Keratinocyte (primary cell): ENCODE results near the gene VILL. TPM values are rescaled to one million over a fixed set of nuclear protein-coding genes. Genes with fewer than 3 reads are reported as not detected.

ENCODE experiments used
- DNase-seq: peaks from one replicate; pipeline ENCODE4 v3.0.0-alpha.2; 2011; ENCODE audit warnings: low read depth, missing footprints, low spot score
- FAIRE-seq: peaks from 2 replicates; lab custom pipeline; 2011; peaks lifted over from hg19 to GRCh38; lab: Jason Lieb, UNC
- H2AFZ ChIP-seq: 2 replicates; pipeline ENCODE4 v1.6.0; 2012; ENCODE audit warnings: low read length, control low read depth, inconsistent platforms; ENCODE audit not compliant: control insufficient read depth
- H3K27ac ChIP-seq: 2 replicates; pipeline ENCODE4 v1.5.1; 2011; ENCODE audit warnings: low read length; ENCODE audit not compliant: control insufficient read depth, insufficient read depth
- H3K27me3 ChIP-seq: 3 replicates; pipeline ENCODE4 v1.6.0; 2011; ENCODE audit warnings: low read length; ENCODE audit not compliant: control insufficient read depth, insufficient read depth; ENCODE audit errors: extremely low read depth
- H3K36me3 ChIP-seq, 2 experiments: 2 replicates in 1 of 2; 3 replicates in 1 of 2; pipeline ENCODE4 v1.5.1; 2011; ENCODE audit warnings: low read length in 2 of 2, mild to moderate bottlenecking in 1 of 2; ENCODE audit not compliant: control insufficient read depth in 2 of 2, insufficient read depth in 2 of 2; ENCODE audit errors: extremely low read depth in 1 of 2
- H3K4me1 ChIP-seq: 3 replicates; pipeline ENCODE4 v1.5.1; 2011; ENCODE audit warnings: low read length; ENCODE audit not compliant: control insufficient read depth, insufficient read depth; ENCODE audit errors: extremely low read depth
- H3K4me2 ChIP-seq: 3 replicates; pipeline ENCODE4 v1.6.0; 2011; ENCODE audit warnings: low read depth, low read length; ENCODE audit not compliant: control insufficient read depth, insufficient read depth; ENCODE audit errors: extremely low read depth
- H3K4me3 ChIP-seq, 3 experiments: fragments of 200-600 bp in 1 of 3; sonication (generic) in 1 of 3; 2 replicates in 2 of 3; 3 replicates in 1 of 3; pipeline ENCODE4 v1.5.1; 2011 to 2016; ENCODE audit warnings: low read length in 3 of 3, mild to moderate bottlenecking in 3 of 3, control low read depth in 2 of 3, inconsistent platforms in 1 of 3, low read depth in 1 of 3, mixed read lengths in 1 of 3, mixed run types in 1 of 3, moderate library complexity in 1 of 3; ENCODE audit not compliant: control insufficient read depth in 2 of 3, insufficient read depth in 2 of 3; ENCODE audit errors: extremely low read depth in 1 of 3
- H3K79me2 ChIP-seq: 2 replicates; pipeline ENCODE4 v1.6.0; 2012; ENCODE audit warnings: low read length; ENCODE audit not compliant: control insufficient read depth, insufficient read depth
- H3K9ac ChIP-seq: 3 replicates; pipeline ENCODE4 v1.6.0; 2011; ENCODE audit warnings: low read length; ENCODE audit not compliant: control insufficient read depth, insufficient read depth; ENCODE audit errors: extremely low read depth
- H3K9me1 ChIP-seq: 3 replicates; pipeline ENCODE4 v1.6.0; 2011; ENCODE audit warnings: low read length; ENCODE audit not compliant: control insufficient read depth, insufficient read depth; ENCODE audit errors: extremely low read depth
- H3K9me3 ChIP-seq: 2 replicates; pipeline ENCODE4 v1.5.1; 2012; ENCODE audit warnings: low read depth, low read length; ENCODE audit not compliant: control insufficient read depth
- H4K20me1 ChIP-seq: 3 replicates; pipeline ENCODE4 v1.6.0; 2011; ENCODE audit warnings: low read length; ENCODE audit not compliant: control insufficient read depth, insufficient read depth; ENCODE audit errors: extremely low read depth
- EZH2 ChIP-seq: IDR thresholded peaks from one replicate; pipeline ENCODE4 v1.6.1; 2012; ENCODE audit warnings: inconsistent platforms, mild to moderate bottlenecking, low read length, moderate library complexity
- dilution Hi-C: fragments of 300-500 bp; cut with MboI; formaldehyde crosslinking; loops from one replicate; pipeline ENCODE4 v1.7.0; 2020; ENCODE audit warnings: low sequenced_read_pairs; ENCODE audit not compliant: extremely low pct_ligation_motif_present
- polyA plus RNA-seq, 5 experiments: library from polyadenylated mRNA; depleted of rRNA in 3 of 5; stranded (reverse) in 3 of 5; stranded (forward) in 1 of 5; unstranded in 1 of 5; fragments of >200 nt; gene quantifications; 1 replicate in 1 of 5; 2 replicates in 3 of 5; 3 replicates in 1 of 5; pipeline versions ENCODE4 v1.2.1 to v1.2.3, GENCODE V29; 2011 to 2012; ENCODE audit warnings: missing spikeins in 2 of 5, low read depth in 1 of 5, low replicate concordance in 1 of 5
- TF ChIP-seq, protein P1 (sequence below), 3 experiments: IDR thresholded peaks in 1 of 3; conservative IDR thresholded peaks in 1 of 3; optimal IDR thresholded peaks in 1 of 3; 2 replicates in 2 of 3; 3 replicates in 1 of 3; pipeline versions ENCODE3 to v1.5.1; 2011; ENCODE audit warnings: low read length in 3 of 3, mild to moderate bottlenecking in 3 of 3, moderate library complexity in 2 of 3, control low read depth in 1 of 3, inconsistent platforms in 1 of 3; ENCODE audit not compliant: insufficient read depth in 2 of 3; ENCODE audit errors: extremely low read depth in 1 of 3

The VILL gene
- polyA plus RNA-seq, 1 donor (not counting 4 experiments of a cell fraction or from before 2014, with no cell fraction given), result 2.1 TPM

DNA sequence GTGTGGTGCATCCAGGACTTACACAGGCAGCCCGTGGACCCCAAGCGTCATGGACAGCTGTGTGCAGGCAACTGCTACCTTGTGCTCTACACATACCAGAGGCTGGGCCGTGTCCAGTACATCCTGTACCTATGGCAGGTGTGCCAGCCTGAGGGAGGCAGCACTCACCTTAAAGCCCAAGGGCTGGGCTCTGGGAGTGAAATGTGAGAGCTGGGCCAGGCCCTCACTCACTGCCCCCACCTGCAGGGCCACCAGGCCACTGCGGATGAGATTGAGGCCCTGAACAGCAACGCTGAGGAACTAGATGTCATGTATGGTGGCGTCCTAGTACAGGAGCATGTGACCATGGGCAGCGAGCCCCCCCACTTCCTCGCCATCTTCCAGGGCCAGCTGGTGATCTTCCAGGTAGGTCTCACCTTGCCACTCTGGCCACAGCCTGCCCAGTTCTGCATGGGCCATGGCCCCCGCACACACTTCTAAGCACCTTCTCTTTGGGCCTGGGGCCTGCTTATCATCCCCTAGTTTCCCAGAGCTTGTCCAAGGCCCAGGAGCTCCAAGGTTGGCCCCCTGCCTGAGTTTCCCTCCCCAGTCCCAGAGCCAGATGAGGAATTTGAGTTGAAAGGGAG, 11.0 kb downstream of the VILL start:
- Histone ChIP-seq H3K9me3 (no peaks in the 10 kb centered on the region), H3K36me3 (peaks cover 4 to 6% of the 10 kb centered on the region in 2 experiments), H3K27me3 (no peaks in the 10 kb centered on the region), H3K79me2 (no peaks in the 10 kb centered on the region), H2AFZ (no peak overlapping the region), H3K9ac (no peak overlapping the region), H3K4me2 (no peak overlapping the region), H4K20me1 (no peaks in the 10 kb centered on the region), H3K27ac (no peak overlapping the region), H3K4me3 (no peak overlapping the region), H3K4me1 (peaks cover 15% of the 10 kb centered on the region), H3K9me1 (no peaks in the 10 kb centered on the region)
- no peak for DNase-seq
- dilution Hi-C loops, result no loop called here
- no peak for FAIRE-seq
- TF ChIP-seq, protein P1, sequence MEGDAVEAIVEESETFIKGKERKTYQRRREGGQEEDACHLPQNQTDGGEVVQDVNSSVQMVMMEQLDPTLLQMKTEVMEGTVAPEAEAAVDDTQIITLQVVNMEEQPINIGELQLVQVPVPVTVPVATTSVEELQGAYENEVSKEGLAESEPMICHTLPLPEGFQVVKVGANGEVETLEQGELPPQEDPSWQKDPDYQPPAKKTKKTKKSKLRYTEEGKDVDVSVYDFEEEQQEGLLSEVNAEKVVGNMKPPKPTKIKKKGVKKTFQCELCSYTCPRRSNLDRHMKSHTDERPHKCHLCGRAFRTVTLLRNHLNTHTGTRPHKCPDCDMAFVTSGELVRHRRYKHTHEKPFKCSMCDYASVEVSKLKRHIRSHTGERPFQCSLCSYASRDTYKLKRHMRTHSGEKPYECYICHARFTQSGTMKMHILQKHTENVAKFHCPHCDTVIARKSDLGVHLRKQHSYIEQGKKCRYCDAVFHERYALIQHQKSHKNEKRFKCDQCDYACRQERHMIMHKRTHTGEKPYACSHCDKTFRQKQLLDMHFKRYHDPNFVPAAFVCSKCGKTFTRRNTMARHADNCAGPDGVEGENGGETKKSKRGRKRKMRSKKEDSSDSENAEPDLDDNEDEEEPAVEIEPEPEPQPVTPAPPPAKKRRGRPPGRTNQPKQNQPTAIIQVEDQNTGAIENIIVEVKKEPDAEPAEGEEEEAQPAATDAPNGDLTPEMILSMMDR (optimal IDR thresholded peaks at IDR 0.05 in 1 of 3, IDR thresholded peaks at IDR 0.05 in 1 of 3, conservative IDR thresholded peaks at IDR 0.05 in 1 of 3; ENCODE audit: extremely low read depth in 1 of 3, insufficient read depth in 2 of 3, low read length in 3 of 3), result peak in 2 of 3 experiments; percentile 33 to 36
- no peak for TF ChIP-seq EZH2

DNA sequence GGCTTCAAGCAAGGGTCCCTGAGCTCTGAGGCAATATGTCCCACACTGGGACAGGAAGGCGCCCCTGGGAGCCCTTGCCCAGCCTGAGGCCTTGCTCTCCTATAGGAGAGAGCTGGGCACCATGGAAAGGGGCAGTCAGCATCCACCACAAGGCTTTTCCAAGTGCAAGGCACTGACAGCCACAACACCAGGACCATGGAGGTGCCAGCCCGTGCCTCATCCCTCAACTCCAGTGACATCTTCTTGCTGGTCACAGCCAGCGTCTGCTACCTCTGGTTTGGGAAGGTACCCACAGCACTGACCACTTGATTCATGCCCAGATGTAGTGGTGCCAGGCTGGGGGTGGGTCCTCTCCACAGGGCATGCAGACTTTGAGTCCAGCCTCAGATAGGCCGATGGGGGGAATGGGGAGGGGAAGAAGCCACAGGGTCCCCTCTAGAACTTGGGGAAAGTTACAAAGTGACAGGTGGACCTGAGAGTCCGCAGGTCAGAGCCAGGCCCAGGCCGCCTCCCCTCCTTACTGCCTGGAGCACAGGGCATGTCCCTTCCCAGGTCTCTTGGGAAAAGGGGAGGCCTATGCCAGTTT, 11.8 kb downstream of the VILL start:
- H3K9ac ChIP-seq, result no peak overlapping the region
- no peak for DNase-seq
- H3K36me3 ChIP-seq, result peaks cover 6% of the 10 kb centered on the region in 2 experiments
- no peak overlapping the region for H3K4me2 ChIP-seq
- H3K27me3 ChIP-seq, result no peaks in the 10 kb centered on the region
- H3K79me2 ChIP-seq, result no peaks in the 10 kb centered on the region
- H3K4me3 ChIP-seq, result no peak overlapping the region
- no peaks in the 10 kb centered on the region for H3K9me1 ChIP-seq
- no peak overlapping the region for H2AFZ ChIP-seq
- dilution Hi-C loops, result no loop called here
- FAIRE-seq, result no peak
- H3K9me3 ChIP-seq, result no peaks in the 10 kb centered on the region
- TF ChIP-seq EZH2, result no peak
- TF ChIP-seq, protein P1 (optimal IDR thresholded peaks at IDR 0.05 in 1 of 3, IDR thresholded peaks at IDR 0.05 in 1 of 3, conservative IDR thresholded peaks at IDR 0.05 in 1 of 3; ENCODE audit: extremely low read depth in 1 of 3, insufficient read depth in 2 of 3, low read length in 3 of 3), result no peak
- H3K4me1 ChIP-seq, result peaks cover 15% of the 10 kb centered on the region
- H3K27ac ChIP-seq, result no peak overlapping the region
- H4K20me1 ChIP-seq, result no peaks in the 10 kb centered on the region
